ENCODE results near the gene MXD1.

DNA sequence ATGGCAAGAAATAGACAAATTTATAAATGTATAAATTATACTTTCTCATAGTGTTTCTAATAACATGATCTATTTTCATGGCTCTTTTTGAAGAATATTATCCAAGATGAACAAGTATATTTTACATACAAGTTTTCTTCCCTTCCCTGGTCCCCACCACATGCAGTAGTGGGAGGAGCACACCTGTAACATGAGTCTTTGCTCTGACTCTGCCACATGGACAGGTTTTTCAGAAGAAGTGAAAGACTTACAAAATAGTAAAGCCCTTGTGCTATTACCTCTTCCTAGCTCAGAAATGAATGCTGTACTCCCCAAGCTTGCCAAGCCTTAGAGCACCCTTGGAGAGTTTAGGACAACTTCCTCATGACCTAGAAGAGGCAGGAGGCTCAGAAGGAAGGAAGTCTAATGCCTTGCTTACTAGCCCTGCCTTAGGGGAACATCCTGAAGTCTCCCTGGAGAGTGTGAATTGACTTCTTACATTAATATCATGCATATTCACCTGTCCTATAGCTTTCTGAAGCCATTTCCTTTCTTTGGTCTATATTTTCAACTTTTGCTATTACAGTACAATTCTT lies 18.4 kb downstream of the MXD1 start:
- TF ChIP-seq CTCF (IDR thresholded peaks at IDR 0.05) (no peak), POLR2AphosphoS5 (IDR thresholded peaks at IDR 0.05) (peak in 1 of 2 donors; percentile 7)

All from esophagus muscularis mucosa (tissue), 3 donors.